H1 (cell line): Measurements from ENCODE around the gene TINAGL1. TPM values are rescaled to one million over a fixed set of nuclear protein-coding genes. Genes with fewer than 3 reads are reported as not detected.

Source experiments
- CTCF ChIA-PET: fragments of 300-600 bp; sonication (Branson Sonifier 250); formaldehyde crosslinking; loops from one replicate; lab custom pipeline; 2021; ENCODE audit not compliant: partially characterized antibody; lab: Charles Lee
- POLR2A ChIA-PET: fragments of 300-600 bp; sonication (Branson Sonifier 250); formaldehyde crosslinking; loops from one replicate; lab custom pipeline; 2021; ENCODE audit warnings: inconsistent platforms; ENCODE audit not compliant: partially characterized antibody; lab: Charles Lee
- DNase-seq, 2 experiments: peaks; one replicate each; pipeline versions ENCODE4 v3.0.0 to v3.0.0-alpha.2; 2010 to 2022; ENCODE audit warnings: low spot score in 2 of 2, low read depth in 1 of 2, mixed read lengths in 1 of 2
- FAIRE-seq: peaks from 2 replicates; lab custom pipeline; 2011; peaks lifted over from hg19 to GRCh38; lab: Jason Lieb, UNC
- H2AFZ ChIP-seq: 2 replicates; pipeline ENCODE4 v1.8.1; 2012; ENCODE audit warnings: low read length, inconsistent platforms
- H2AK5ac ChIP-seq: 2 replicates; pipeline ENCODE4 v1.6.1; 2013; ENCODE audit warnings: low read depth, low read length
- H2BK120ac ChIP-seq: replicated peaks from 2 replicates; pipeline ENCODE3; 2013; ENCODE audit warnings: low read depth, low read length, inconsistent platforms
- H2BK12ac ChIP-seq: 2 replicates; pipeline ENCODE4 v1.6.1; 2013; ENCODE audit warnings: low read depth, low read length
- H2BK15ac ChIP-seq: 2 replicates; pipeline ENCODE4 v1.6.1; 2013; ENCODE audit warnings: low read length
- H2BK20ac ChIP-seq: 2 replicates; pipeline ENCODE4 v1.6.1; 2013; ENCODE audit warnings: low read length
- H2BK5ac ChIP-seq: 2 replicates; pipeline ENCODE4 v1.6.1; 2013; ENCODE audit warnings: low read depth, low read length
- H3K14ac ChIP-seq: 2 replicates; pipeline ENCODE4 v1.6.1; 2013; ENCODE audit warnings: inconsistent platforms; ENCODE audit not compliant: insufficient read length
- H3K18ac ChIP-seq: 2 replicates; pipeline ENCODE4 v1.6.1; 2013; ENCODE audit warnings: low read length; ENCODE audit errors: extremely low read depth
- H3K23ac ChIP-seq: 2 replicates; pipeline ENCODE4 v1.6.1; 2013; ENCODE audit warnings: inconsistent platforms; ENCODE audit not compliant: insufficient read length
- H3K23me2 ChIP-seq: 2 replicates; pipeline ENCODE4 v1.6.1; 2013; ENCODE audit warnings: low read depth, low read length
- H3K27ac ChIP-seq: 2 replicates; pipeline ENCODE4 v1.6.1; 2011; ENCODE audit warnings: low read depth, low read length, inconsistent platforms
- H3K27me3 ChIP-seq, 4 experiments: replicated peaks in 1 of 4; 1 replicate in 1 of 4; 2 replicates in 3 of 4; pipeline versions ENCODE4 v1.6.1 to v1.8.1; 2011 to 2013; ENCODE audit warnings: low read length in 3 of 4, mild to moderate bottlenecking in 3 of 4, inconsistent platforms in 2 of 4, mixed read lengths in 2 of 4, moderate library complexity in 1 of 4; ENCODE audit not compliant: control insufficient read depth in 3 of 4, insufficient read depth in 3 of 4; ENCODE audit errors: extremely low read depth in 1 of 4
- H3K36me3 ChIP-seq, 4 experiments: 2 replicates each; pipeline versions ENCODE4 v1.6.1 to v1.8.1; 2011 to 2013; ENCODE audit warnings: mild to moderate bottlenecking in 4 of 4, low read length in 3 of 4, moderate library complexity in 2 of 4, control low read depth in 1 of 4, inconsistent platforms in 1 of 4; ENCODE audit not compliant: insufficient read depth in 4 of 4, control insufficient read depth in 2 of 4
- H3K4ac ChIP-seq: replicated peaks from 2 replicates; pipeline ENCODE3; 2013; ENCODE audit warnings: low read length, low read depth, mixed read lengths, inconsistent platforms; ENCODE audit not compliant: insufficient read length
- H3K4me1 ChIP-seq, 4 experiments: replicated peaks in 1 of 4; 1 replicate in 1 of 4; 2 replicates in 3 of 4; pipeline versions ENCODE4 v1.6.1 to v1.8.1; 2011 to 2013; ENCODE audit warnings: low read length in 3 of 4, inconsistent platforms in 2 of 4, mixed read lengths in 1 of 4; ENCODE audit not compliant: insufficient read depth in 4 of 4, control insufficient read depth in 3 of 4
- H3K4me2 ChIP-seq, 2 experiments: 2 replicates each; pipeline versions ENCODE4 v1.6.1 to v1.8.1; 2011 to 2013; ENCODE audit warnings: low read depth in 2 of 2, low read length in 2 of 2, control low read depth in 1 of 2, inconsistent platforms in 1 of 2, mild to moderate bottlenecking in 1 of 2; ENCODE audit not compliant: insufficient read depth in 1 of 2
- H3K4me3 ChIP-seq, 4 experiments: fragments of 200-600, 300-600 bp in 1 of 4; sonication (generic), shearing (Covaris generic), sonication (Bioruptor Twin) in 1 of 4; 2 replicates each; pipeline versions ENCODE4 v1.5.1 to v1.8.1; 2011 to 2016; ENCODE audit warnings: low read length in 4 of 4, low read depth in 3 of 4, control low read depth in 2 of 4, inconsistent platforms in 2 of 4, mild to moderate bottlenecking in 2 of 4, mixed read lengths in 1 of 4, moderate library complexity in 1 of 4; ENCODE audit not compliant: insufficient read depth in 2 of 4; ENCODE audit errors: extremely low read depth in 1 of 4
- H3K56ac ChIP-seq: replicated peaks from 2 replicates; pipeline ENCODE3; 2013; ENCODE audit warnings: low read depth, mild to moderate bottlenecking, mixed read lengths, low read length, inconsistent platforms; ENCODE audit not compliant: insufficient read length
- H3K79me1 ChIP-seq: 2 replicates; pipeline ENCODE4 v1.6.1; 2013; ENCODE audit warnings: low read depth, low read length, control low read depth
- H3K79me2 ChIP-seq, 2 experiments: 2 replicates each; pipeline versions ENCODE4 v1.6.1 to v1.8.1; 2012 to 2013; ENCODE audit warnings: low read length in 2 of 2, mild to moderate bottlenecking in 2 of 2, inconsistent platforms in 1 of 2; ENCODE audit not compliant: insufficient read depth in 2 of 2, control insufficient read depth in 1 of 2
- H3K9ac ChIP-seq, 4 experiments: replicated peaks in 1 of 4; 1 replicate in 1 of 4; 2 replicates in 3 of 4; pipeline versions ENCODE4 v1.6.1 to v1.8.1; 2011 to 2013; ENCODE audit warnings: low read depth in 3 of 4, low read length in 3 of 4, control low read depth in 2 of 4, mild to moderate bottlenecking in 2 of 4, moderate library complexity in 2 of 4, inconsistent platforms in 1 of 4; ENCODE audit errors: extremely low read depth in 1 of 4
- H3K9me3 ChIP-seq, 2 experiments: 2 replicates each; pipeline versions ENCODE4 v1.6.1 to v1.8.1; 2012 to 2013; ENCODE audit warnings: mild to moderate bottlenecking in 2 of 2, moderate library complexity in 2 of 2, control low read depth in 1 of 2, inconsistent platforms in 1 of 2, low read depth in 1 of 2, low read length in 1 of 2, mixed read lengths in 1 of 2; ENCODE audit not compliant: insufficient read depth in 2 of 2
- H4K20me1 ChIP-seq, 2 experiments: replicated peaks in 1 of 2; 2 replicates each; pipeline versions ENCODE3 to v1.8.1; 2011 to 2013; ENCODE audit warnings: inconsistent platforms in 2 of 2, low read length in 2 of 2, mild to moderate bottlenecking in 1 of 2; ENCODE audit not compliant: insufficient read depth in 2 of 2, control insufficient read depth in 1 of 2
- H4K5ac ChIP-seq: 2 replicates; pipeline ENCODE4 v1.6.1; 2013; ENCODE audit warnings: low read length, low read depth, mixed read lengths, inconsistent platforms; ENCODE audit not compliant: insufficient read length
- H4K8ac ChIP-seq: 2 replicates; pipeline ENCODE4 v1.8.0; 2013; ENCODE audit warnings: mild to moderate bottlenecking, moderate library complexity, low read length, inconsistent platforms; ENCODE audit not compliant: insufficient read depth; ENCODE audit errors: extremely low read depth
- H4K91ac ChIP-seq: replicated peaks from 2 replicates; pipeline ENCODE3; 2013; ENCODE audit warnings: low read length, mixed read lengths, inconsistent platforms; ENCODE audit not compliant: insufficient read length
- EGR1 ChIP-seq: IDR thresholded peaks from 2 replicates; pipeline ENCODE4 v1.6.1; 2011; ENCODE audit warnings: low read depth, low read length, borderline replicate concordance
- MAX ChIP-seq: IDR thresholded peaks from 2 replicates; pipeline ENCODE4 v1.6.1; 2012; ENCODE audit warnings: inconsistent platforms
- PHF8 ChIP-seq: fragments of 200-600 bp; sonication (generic); conservative IDR thresholded peaks from 2 replicates; pipeline ENCODE4 v1.7.1; 2012; ENCODE audit warnings: low read depth, mild to moderate bottlenecking, inconsistent platforms, low read length, moderate library complexity
- POU5F1 ChIP-seq: IDR thresholded peaks from 2 replicates; pipeline ENCODE4 v1.6.1; 2011; ENCODE audit warnings: low read depth, mild to moderate bottlenecking, low read length, moderate library complexity
- SP2 ChIP-seq: IDR thresholded peaks from 2 replicates; pipeline ENCODE4 v1.6.1; 2012; ENCODE audit warnings: mild to moderate bottlenecking, low read length, inconsistent platforms
- WGBS, 2 experiments: shearing (Covaris generic) in 1 of 2; methylation state at CpG; one replicate each; pipeline versions ENCODE4 v1.1.6 to v1.1.7; 2013 to 2015; ENCODE audit warnings: low lambda C conversion rate in 2 of 2, mixed read lengths in 2 of 2, inconsistent platforms in 1 of 2, low coverage in 1 of 2, missing lambda C conversion rate in 1 of 2; ENCODE audit not compliant: insufficient replicate concordance in 2 of 2, insufficient coverage in 1 of 2, insufficient read length in 1 of 2; ENCODE audit errors: extremely low coverage in 1 of 2, missing lambda C conversion rate in 1 of 2; 5-methylcytosine and 5-hydroxymethylcytosine counted together
- polyA plus RNA-seq, 7 experiments: library from polyadenylated mRNA; depleted of rRNA in 3 of 7; stranded (reverse) in 5 of 7; unstranded in 2 of 7; fragments of >200 nt in 5 of 7; fragments of 200-250 nt in 2 of 7; gene quantifications; 1 replicate in 5 of 7; 2 replicates in 1 of 7; 4 replicates in 1 of 7; pipeline versions ENCODE4 v1.2.1 to v1.2.3, GENCODE V29; 2011 to 2013; ENCODE audit warnings: missing spikeins in 2 of 7, mixed read lengths in 2 of 7
- total RNA-seq: library from RNA; stranded (reverse); fragmentation: NEBNext Ultra II Directional; extraction: Animal tissue kit (Norgen Biotek cat#: 25700); gene quantifications from 2 replicates; pipeline ENCODE4 v1.2.1, GENCODE V29; 2021
- TF ChIP-seq, protein P1 (sequence below): IDR thresholded peaks from 2 replicates; pipeline ENCODE4 v1.6.1; 2012; ENCODE audit warnings: inconsistent platforms

TINAGL1 gene
- total and polyA plus RNA-seq, 2 of the 8 experiments (the other 6 are each of a cell fraction or from before 2014, with no cell fraction given), result 11.2 to 21.7 TPM

GRCh38 chr1:31548534-31548906 lies 27.8 kb upstream of the TINAGL1 start:
- H3K9me3 ChIP-seq, result peaks cover 0 to 4% of the 10 kb centered on the region in 2 experiments; a peak in 1 of 4 replicates

More at GRCh38 chr1:31548534-31548906, 27.8 kb upstream of the TINAGL1 start:
- Histone ChIP-seq H4K8ac (no peak overlapping the region), H2BK5ac (0 out of 2 replicates have a peak overlapping the region, but pooled peaks have one; percentile 8), H3K23ac (no peak overlapping the region), H3K23me2 (peaks cover 16% of the 10 kb centered on the region), H2BK120ac (peak overlapping the region; percentile 89), H3K4me2 (peak overlapping the region; percentile 61 to 92; a peak in 2 of 4 replicates), H3K27ac (no peak overlapping the region), H3K36me3 (no peaks in the 10 kb centered on the region), H4K20me1 (peaks cover 0 to 2% of the 10 kb centered on the region in 2 experiments), H3K79me2 (no peaks in the 10 kb centered on the region), H2BK12ac (peak overlapping the region; percentile 70; the same call in 1 of the 2 replicates), H2BK20ac (peak overlapping the region; percentile 96; the same call in 1 of the 2 replicates), H3K79me1 (no peaks in the 10 kb centered on the region), H3K18ac (peak overlapping the region; percentile 65; the same call in 1 of the 2 replicates), H3K4ac (peak overlapping the region; percentile 70), H2AFZ (peak overlapping the region; percentile 97), H3K4me1 (peaks cover 0 to 11% (median 5%) of the 10 kb centered on the region in 4 experiments; a peak in 5 of 7 replicates), H3K56ac (no peak overlapping the region)
- POLR2A ChIA-PET, result interaction anchor here (0.6 to 2.2 kb wide), 15 partner anchors 8 to 267 kb away, joined by 3 to 9 read pairs (median 4); partner anchors contain the start of genes FABP3 and PEF1
- no peak for DNase-seq
- TF ChIP-seq SP2 (no peak), EGR1 (peak; percentile 55; the same call in 1 of the 2 replicates), POU5F1 (no peak), MAX (peak; percentile 77), PHF8 (no peak)
- TF ChIP-seq, protein P1, sequence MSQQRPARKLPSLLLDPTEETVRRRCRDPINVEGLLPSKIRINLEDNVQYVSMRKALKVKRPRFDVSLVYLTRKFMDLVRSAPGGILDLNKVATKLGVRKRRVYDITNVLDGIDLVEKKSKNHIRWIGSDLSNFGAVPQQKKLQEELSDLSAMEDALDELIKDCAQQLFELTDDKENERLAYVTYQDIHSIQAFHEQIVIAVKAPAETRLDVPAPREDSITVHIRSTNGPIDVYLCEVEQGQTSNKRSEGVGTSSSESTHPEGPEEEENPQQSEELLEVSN, result peak; percentile 81
- TF ChIP-seq, all 59 proteins: peak for 3
- Histone ChIP-seq H2AK5ac (no peak overlapping the region), H3K9ac (peak overlapping the region in 1 of 4 experiments; percentile 34; a peak in 2 of 7 replicates), H4K91ac (peak overlapping the region; percentile 69), H2BK15ac (peak overlapping the region; percentile 89), H4K5ac (no peak overlapping the region), H3K14ac (no peak overlapping the region), H3K4me3 (peak overlapping the region in 1 of 4 experiments; percentile 19; a peak in 1 of 8 replicates), H3K27me3 (no peaks in the 10 kb centered on the region)
- CTCF ChIA-PET, result interaction anchor here (0.6 to 5.4 kb wide), 54 partner anchors 10 to 998 kb away, joined by 3 to 84 read pairs (median 5); no protein-coding TSS in a partner anchor
- WGBS, 2 experiments, result 60% methylated on average over 12 of the region's 12 CpGs; no CpG with 5 or more reads in 1 of the 2 experiments
- FAIRE-seq, result no peak
